KBM-7 (cell line): Measurements from ENCODE around the gene ASB17.
A peak's percentile ranks its signal among the peaks of the same experiment; 100 is the strongest.
"Not testable (repeated sequence)": the region's sequence is repeated elsewhere in the genome, so short reads cannot be mapped to it uniquely, and the experiment has no call there.

ENCODE experiments used
- DNase-seq: peaks from one replicate; pipeline ENCODE4 v3.0.0-alpha.2; 2015
- in situ Hi-C: fragments of 300-500 bp; cut with MboI; formaldehyde crosslinking; loops from 2 replicates; pipeline ENCODE4 v1.14.3; 2020; ENCODE audit warnings: low sequenced_read_pairs, low pct_unique_long_range_greater_than_20kb, mixed read lengths

Gene ASB17

GRCh38 chr1:75932304-75932703 is at the start of gene ASB17:
Gene ASB17 (minus strand): TSS chr1:75932404. CDS start chr1:75932291, 113 bp downstream.
- DNase-seq: no peak
- in situ Hi-C loops: no loop called here

DNA sequence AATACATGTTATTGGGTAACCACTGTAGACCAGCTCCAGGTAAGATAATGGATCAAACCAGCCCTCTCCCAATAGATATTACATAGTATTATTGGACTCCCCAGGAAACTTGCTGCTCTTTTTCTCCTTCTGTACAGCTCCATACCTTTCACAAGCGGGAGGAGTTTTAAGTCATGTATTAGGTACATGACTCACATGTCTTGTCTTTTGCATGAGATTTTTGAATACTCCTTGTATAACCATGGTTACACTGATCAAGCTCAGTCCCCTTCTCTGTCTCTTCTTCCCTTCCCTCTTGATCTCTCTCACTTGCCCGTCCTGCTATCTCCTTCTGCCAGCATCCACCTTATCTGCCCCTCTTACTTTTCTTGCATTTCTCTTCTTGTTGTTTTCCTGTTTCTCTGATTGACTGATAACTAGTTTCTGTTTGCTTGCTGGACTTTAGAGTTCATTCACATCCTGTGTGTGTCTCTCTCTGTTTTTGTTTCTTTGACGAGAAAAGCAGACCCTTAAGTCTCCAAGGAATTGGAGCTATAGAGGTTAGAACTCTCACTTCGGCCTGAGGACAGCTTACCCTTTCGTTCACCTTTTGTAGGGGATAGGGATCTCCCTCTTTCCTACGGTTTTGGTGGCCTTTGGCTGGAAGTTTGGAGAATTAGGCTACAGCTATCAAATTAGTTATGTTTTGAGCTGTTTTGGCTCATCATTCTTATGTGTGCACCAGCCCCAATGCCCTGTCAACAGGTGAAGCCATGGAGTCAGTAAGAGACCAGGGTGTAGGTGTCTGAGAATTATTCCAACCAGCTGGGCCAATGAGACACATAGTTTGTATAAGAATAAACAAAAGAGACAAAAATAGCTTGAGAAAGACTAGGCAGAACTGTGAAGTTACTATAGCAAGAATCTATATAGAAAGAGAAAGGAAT is 49.0 kb upstream of the ASB17 start:
- DNase-seq: no peak
- in situ Hi-C loops: no loop called here

DNA sequence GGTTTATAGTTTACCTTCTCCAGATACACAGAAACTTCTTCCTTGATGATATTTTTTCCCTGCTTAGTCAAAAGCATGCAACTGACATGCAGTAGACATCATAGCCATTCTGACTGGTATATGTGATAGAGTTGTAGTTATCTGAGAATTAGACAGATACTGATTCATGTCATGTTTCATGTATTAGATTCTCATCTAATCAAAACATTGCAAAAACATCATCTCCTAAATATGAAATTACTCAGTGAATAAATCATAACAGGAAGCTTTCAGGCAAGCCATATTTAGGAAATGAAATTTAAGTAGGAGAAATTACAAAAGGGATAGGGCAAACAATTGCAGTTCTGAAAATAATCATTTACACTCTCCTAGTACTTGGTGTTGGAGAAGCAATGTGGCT is 38.4 kb upstream of the ASB17 start:
- in situ Hi-C loops: no loop called here
- DNase-seq: no peak

GRCh38 chr1:75969550-75969949 is 37.3 kb upstream of the ASB17 start:
- DNase-seq: no peak
- in situ Hi-C loops: no loop called here

DNA sequence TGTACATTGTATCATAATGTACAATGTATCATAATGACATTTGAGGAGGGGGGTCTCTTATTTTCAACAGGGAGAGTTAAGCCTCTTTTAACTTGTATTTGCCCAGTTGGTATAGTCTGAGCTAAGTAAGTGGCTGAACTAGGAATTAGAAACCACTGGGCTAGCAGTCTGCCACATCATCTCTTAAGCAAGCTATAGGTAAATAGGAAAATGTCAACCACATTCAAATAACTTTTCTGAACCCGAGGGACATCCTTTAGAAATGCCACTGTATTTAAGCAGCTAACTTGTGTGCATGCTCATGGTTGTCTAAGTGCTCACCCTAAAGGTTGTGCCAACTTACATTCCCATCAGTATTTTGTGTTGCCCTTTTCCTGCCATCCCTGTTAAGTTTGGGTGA is 35.5 kb upstream of the ASB17 start:
- no peak for DNase-seq
- in situ Hi-C loops: no loop called here

- DNase-seq: no peak
- in situ Hi-C loops: no loop called here
These were observed 32.7 kb upstream of the ASB17 start for GRCh38 chr1:75964760-75965408.

GRCh38 chr1:75964110-75964759 is 32.0 kb upstream of the ASB17 start:
- in situ Hi-C loops, DNase-seq: not testable (repeated sequence)

DNA sequence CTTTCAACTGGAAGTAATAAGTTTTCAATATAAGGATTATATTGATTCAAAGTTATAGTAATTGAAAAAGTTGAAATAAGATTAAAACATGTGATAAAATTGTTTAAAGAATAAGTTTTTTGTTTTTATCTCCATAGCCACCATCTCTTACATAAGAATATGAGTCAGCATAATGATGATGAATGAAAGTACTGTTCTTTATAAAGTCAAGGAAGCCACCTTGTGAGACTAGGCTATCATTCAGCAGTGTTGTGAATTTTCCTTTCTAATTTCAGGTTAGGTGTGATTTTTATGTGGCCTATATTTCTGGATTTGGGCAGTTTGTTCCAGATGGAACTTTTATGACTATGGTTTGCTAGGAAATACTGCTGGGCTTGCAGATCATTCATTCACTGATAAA is 22.4 kb upstream of the ASB17 start:
- in situ Hi-C loops: no loop called here
- no peak for DNase-seq

GRCh38 chr1:75953461-75953860 is 21.3 kb upstream of the ASB17 start:
- DNase-seq: no peak

GRCh38 chr1:75952016-75952415 is 19.8 kb upstream of the ASB17 start:
- DNase-seq: no peak
- in situ Hi-C loops: no loop called here

More at GRCh38 chr1:75953461-75953860, 21.3 kb upstream of the ASB17 start:
- in situ Hi-C loops: no loop called here

GRCh38 chr1:75950176-75950575 is 18.0 kb upstream of the ASB17 start:
- in situ Hi-C loops: no loop called here
- no peak for DNase-seq

DNA sequence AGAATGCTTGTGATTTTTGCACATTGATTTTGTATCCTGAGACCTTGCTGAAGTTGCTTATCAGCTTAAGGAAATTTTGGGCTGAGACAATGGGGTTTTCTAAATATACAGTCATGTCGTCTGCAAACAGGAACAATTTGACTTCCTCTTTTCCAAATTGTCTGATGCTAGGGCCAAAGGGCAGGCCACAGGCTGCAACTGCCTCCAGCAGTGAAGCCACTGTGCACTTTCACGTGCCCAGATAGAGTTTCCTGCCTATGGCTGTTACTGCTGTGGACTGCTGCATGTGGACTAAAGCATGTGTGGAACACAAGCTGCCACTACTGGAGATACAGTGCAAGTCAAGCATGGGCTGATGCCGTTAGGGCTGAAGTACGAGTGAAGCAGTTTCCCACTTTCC is 10.8 kb upstream of the ASB17 start:
- peak; percentile 73 for DNase-seq
- in situ Hi-C loops: not testable (repeated sequence)

- in situ Hi-C loops: no loop called here
- DNase-seq: no peak
These were observed 4.8 kb upstream of the ASB17 start for GRCh38 chr1:75937034-75937433.

- in situ Hi-C loops: no loop called here
- DNase-seq: no peak
These were observed 9.5 kb downstream of the ASB17 start for GRCh38 chr1:75922698-75923097.

DNA sequence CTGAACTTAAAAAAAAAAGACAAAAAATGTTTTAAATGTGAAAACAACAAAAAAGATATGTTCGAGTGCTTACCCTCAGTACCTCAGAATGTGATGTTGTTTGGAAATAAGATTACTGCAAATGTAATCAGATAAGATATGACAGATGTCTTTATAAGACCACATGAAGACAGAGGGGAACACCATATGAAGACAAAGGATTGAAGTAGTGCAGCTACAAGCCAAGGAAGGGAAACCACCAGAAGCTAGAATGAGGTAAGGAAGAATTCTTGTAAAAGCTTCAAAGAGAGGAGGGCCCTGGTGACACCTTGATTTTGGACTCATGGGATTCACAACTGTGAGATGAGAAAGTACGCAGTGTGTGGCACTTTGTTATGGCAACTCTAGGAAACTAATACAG is 15.4 kb downstream of the ASB17 start:
- DNase-seq: no peak
- in situ Hi-C loops: no loop called here

DNA sequence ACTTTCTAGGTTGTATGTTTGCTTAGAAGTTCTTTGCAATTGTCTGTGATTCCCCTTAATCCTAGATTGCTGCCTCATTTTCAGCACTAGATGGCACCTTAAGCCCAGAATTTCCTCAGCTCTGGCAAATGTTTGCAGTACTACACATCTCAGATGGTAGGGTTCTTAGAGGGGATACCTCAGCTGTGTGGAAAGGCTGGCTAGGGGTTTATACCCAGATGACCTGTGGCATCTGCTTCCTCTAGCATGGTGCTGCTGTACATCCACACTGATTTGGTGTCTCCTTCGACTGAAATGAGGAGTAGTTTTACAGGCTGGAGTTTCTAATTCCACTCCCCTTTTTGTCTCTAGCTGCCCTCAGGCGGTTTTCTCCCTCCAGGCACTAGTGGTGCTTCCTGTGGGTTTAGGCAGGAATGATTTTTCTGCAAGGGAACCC is 23.5 kb downstream of the ASB17 start:
- peak; percentile 49 for DNase-seq
- in situ Hi-C loops: no loop called here

DNA sequence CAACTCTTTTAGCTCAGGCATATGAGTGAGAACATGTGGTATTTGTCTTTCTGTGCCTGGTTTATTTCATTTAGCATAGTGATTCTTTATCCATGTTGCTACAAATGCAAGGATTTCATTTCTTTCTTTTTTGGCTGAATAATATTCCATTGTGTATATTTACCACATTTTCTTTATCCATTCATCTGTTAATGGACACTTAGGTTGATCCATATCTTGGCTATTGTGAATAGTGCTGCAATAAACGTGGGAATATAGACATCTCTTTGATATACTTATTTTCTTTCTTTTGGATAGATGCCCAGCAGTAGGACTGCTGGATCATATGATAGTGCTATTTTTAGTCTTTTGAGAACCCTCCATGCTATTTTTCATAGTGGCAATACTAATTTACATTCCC is 30.8 kb downstream of the ASB17 start:
- in situ Hi-C loops: no loop called here

DNA sequence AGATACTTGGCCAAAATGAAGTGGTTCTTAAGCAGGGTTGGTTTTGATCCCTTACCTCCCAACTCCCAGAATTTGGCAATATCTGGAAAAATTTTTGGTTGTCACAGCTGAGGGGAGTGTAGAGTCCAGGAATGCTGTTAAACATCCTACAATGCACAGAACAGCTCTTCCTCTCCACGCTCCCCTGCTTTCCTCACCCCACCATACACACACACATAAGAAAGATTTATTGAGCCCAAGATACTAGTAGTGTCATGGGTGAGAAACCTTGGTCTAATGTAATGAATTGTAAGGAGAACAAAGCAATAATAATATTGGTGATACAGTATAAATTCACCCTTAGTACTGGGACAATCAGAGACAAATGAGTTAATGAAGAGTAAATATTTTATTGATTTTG is 47.8 kb downstream of the ASB17 start:
- in situ Hi-C loops: no loop called here
- DNase-seq: no peak

More for the DNA sequence above, 30.8 kb downstream of the ASB17 start:
- DNase-seq: no peak

GRCh38 chr1:75879985-75880384 is 52.2 kb downstream of the ASB17 start:
- no peak for DNase-seq
- in situ Hi-C loops: no loop called here

- no peak for DNase-seq
- in situ Hi-C loops: no loop called here
These were observed 61.3 kb downstream of the ASB17 start for GRCh38 chr1:75870951-75871350.
